PFSK-1 (cell line): ENCODE results near the gene FBXO15.

Source experiments
- FOXP2 ChIP-seq: optimal IDR thresholded peaks from 2 replicates; pipeline ENCODE3; 2011; ENCODE audit warnings: borderline replicate concordance, control low read depth, inconsistent platforms; ENCODE audit not compliant: insufficient read depth; ENCODE audit errors: extremely low read length, extremely low read depth
- POLR2AphosphoS5 ChIP-seq: IDR thresholded peaks from 2 replicates; pipeline ENCODE4 v1.6.1; 2012; ENCODE audit warnings: low read depth, mild to moderate bottlenecking, control low read depth, low read length, moderate library complexity
- REST ChIP-seq, 2 experiments: IDR thresholded peaks; 2 replicates each; pipeline versions ENCODE4 v1.6.1 to v1.8.0; 2011 to 2012; ENCODE audit warnings: low read depth in 2 of 2, low read length in 2 of 2, control low read depth in 1 of 2, inconsistent platforms in 1 of 2, mild to moderate bottlenecking in 1 of 2, moderate library complexity in 1 of 2; ENCODE audit not compliant: insufficient read depth in 1 of 2
- SIN3A ChIP-seq: IDR thresholded peaks from 2 replicates; pipeline ENCODE4 v1.6.1; 2012; ENCODE audit warnings: mild to moderate bottlenecking, low read length, moderate library complexity, borderline replicate concordance; ENCODE audit not compliant: insufficient read depth
- TAF1 ChIP-seq: IDR thresholded peaks from 2 replicates; pipeline ENCODE4 v1.6.1; 2012; ENCODE audit warnings: low read length, control low read depth, borderline replicate concordance; ENCODE audit not compliant: insufficient read depth

Gene FBXO15

GRCh38 chr18:74131124-74131523 lies 16.5 kb downstream of the FBXO15 start:
- no peak for TF ChIP-seq TAF1
- no peak for TF ChIP-seq FOXP2
- no peak for TF ChIP-seq SIN3A
- TF ChIP-seq POLR2AphosphoS5 = no peak
- no peak for TF ChIP-seq REST (IDR thresholded peaks at IDR 0.05; ENCODE audit: insufficient read depth in 1 of 2, low read depth in 2 of 2, low read length in 2 of 2)

GRCh38 chr18:74128159-74128558 lies 19.5 kb downstream of the FBXO15 start:
- TF ChIP-seq SIN3A = no peak
- TF ChIP-seq TAF1 = no peak
- TF ChIP-seq POLR2AphosphoS5 = no peak
- no peak for TF ChIP-seq FOXP2
- TF ChIP-seq REST (IDR thresholded peaks at IDR 0.05; ENCODE audit: insufficient read depth in 1 of 2, low read depth in 2 of 2, low read length in 2 of 2) = no peak

GRCh38 chr18:74126684-74127655 lies 20.7 kb downstream of the FBXO15 start:
- TF ChIP-seq REST (IDR thresholded peaks at IDR 0.05; ENCODE audit: insufficient read depth in 1 of 2, low read depth in 2 of 2, low read length in 2 of 2) (no peak), FOXP2 (no peak), SIN3A (no peak), TAF1 (no peak), POLR2AphosphoS5 (no peak)

GRCh38 chr18:74124642-74125041 lies 23.0 kb downstream of the FBXO15 start:
- TF ChIP-seq SIN3A (no peak), REST (IDR thresholded peaks at IDR 0.05; ENCODE audit: insufficient read depth in 1 of 2, low read depth in 2 of 2, low read length in 2 of 2) (no peak), POLR2AphosphoS5 (no peak), FOXP2 (no peak), TAF1 (no peak)
